IPS-18a (cell line): ENCODE results near the gene ARL14EPL.
"Not testable (repeated sequence)": the region's sequence is repeated elsewhere in the genome, so short reads cannot be mapped to it uniquely, and the experiment has no call there.

Experiments
- H3K27ac ChIP-seq: one replicate; pipeline ENCODE4 v1.5.1; 2013; ENCODE audit warnings: low read length
- H3K27me3 ChIP-seq: one replicate; pipeline ENCODE4 v1.6.1; 2013; ENCODE audit warnings: mild to moderate bottlenecking, low read length; ENCODE audit not compliant: control insufficient read depth, insufficient read depth
- H3K36me3 ChIP-seq: one replicate; pipeline ENCODE4 v1.6.1; 2013; ENCODE audit warnings: low read depth, low read length; ENCODE audit not compliant: control insufficient read depth
- H3K4me1 ChIP-seq: one replicate; pipeline ENCODE4 v1.6.1; 2013; ENCODE audit warnings: low read depth, low read length; ENCODE audit not compliant: control insufficient read depth
- H3K4me3 ChIP-seq: one replicate; pipeline ENCODE4 v1.5.1; 2013; ENCODE audit warnings: low read length
- H3K9ac ChIP-seq: one replicate; pipeline ENCODE4 v1.6.1; 2013; ENCODE audit warnings: mild to moderate bottlenecking, low read length, moderate library complexity
- H3K9me3 ChIP-seq: one replicate; pipeline ENCODE4 v1.6.1; 2013; ENCODE audit warnings: low read depth, low read length; ENCODE audit not compliant: control insufficient read depth

ARL14EPL gene

GRCh38 chr5:116058346-116058936, 26.2 kb downstream of the ARL14EPL start:
- Histone ChIP-seq H3K9ac (no peak overlapping the region), H3K27ac (no peak overlapping the region), H3K9me3 (no peaks in the 10 kb centered on the region), H3K4me1 (no peaks in the 10 kb centered on the region), H3K36me3 (no peaks in the 10 kb centered on the region), H3K4me3 (no peak overlapping the region), H3K27me3 (no peaks in the 10 kb centered on the region)

- Histone ChIP-seq H3K27me3 (no peaks in the 10 kb centered on the region), H3K9ac (no peak overlapping the region), H3K9me3 (no peaks in the 10 kb centered on the region), H3K4me3 (no peak overlapping the region), H3K4me1 (no peaks in the 10 kb centered on the region), H3K27ac (no peak overlapping the region), H3K36me3 (no peaks in the 10 kb centered on the region)
These were observed 30.1 kb downstream of the ARL14EPL start for GRCh38 chr5:116062352-116062751.

- Histone ChIP-seq H3K4me3 (no peak overlapping the region), H3K4me1 (no peaks in the 10 kb centered on the region)
These were observed 31.7 kb downstream of the ARL14EPL start for GRCh38 chr5:116063950-116064349.

GRCh38 chr5:116068028-116068632, 35.9 kb downstream of the ARL14EPL start:
- Histone ChIP-seq H3K27ac (no peak overlapping the region), H3K9ac (no peak overlapping the region), H3K27me3 (no peaks in the 10 kb centered on the region)

More at GRCh38 chr5:116063950-116064349, 31.7 kb downstream of the ARL14EPL start:
- Histone ChIP-seq H3K9me3 (no peaks in the 10 kb centered on the region), H3K9ac (no peak overlapping the region), H3K36me3 (no peaks in the 10 kb centered on the region), H3K27me3 (no peaks in the 10 kb centered on the region), H3K27ac (no peak overlapping the region)

GRCh38 chr5:116071211-116071610, 38.9 kb downstream of the ARL14EPL start:
- Histone ChIP-seq H3K9ac (no peak overlapping the region), H3K4me1 (no peaks in the 10 kb centered on the region), H3K36me3 (no peaks in the 10 kb centered on the region), H3K27me3 (no peaks in the 10 kb centered on the region), H3K9me3 (no peaks in the 10 kb centered on the region), H3K4me3 (no peak overlapping the region), H3K27ac (no peak overlapping the region)

More at GRCh38 chr5:116068028-116068632, 35.9 kb downstream of the ARL14EPL start:
- H3K4me3 ChIP-seq = no peak overlapping the region
- no peaks in the 10 kb centered on the region for H3K9me3 ChIP-seq
- no peaks in the 10 kb centered on the region for H3K4me1 ChIP-seq
- H3K36me3 ChIP-seq = no peaks in the 10 kb centered on the region

GRCh38 chr5:116075191-116075831, 43.0 kb downstream of the ARL14EPL start:
- H3K27ac ChIP-seq = no peak overlapping the region
- no peak overlapping the region for H3K9ac ChIP-seq

GRCh38 chr5:116076496-116076895, 44.2 kb downstream of the ARL14EPL start:
- Histone ChIP-seq H3K27me3 (no peaks in the 10 kb centered on the region), H3K27ac (no peak overlapping the region), H3K36me3 (no peaks in the 10 kb centered on the region), H3K9ac (no peak overlapping the region), H3K4me1 (no peaks in the 10 kb centered on the region), H3K4me3 (no peak overlapping the region), H3K9me3 (no peaks in the 10 kb centered on the region)

More at GRCh38 chr5:116075191-116075831, 43.0 kb downstream of the ARL14EPL start:
- Histone ChIP-seq H3K4me1 (no peaks in the 10 kb centered on the region), H3K36me3 (no peaks in the 10 kb centered on the region), H3K9me3 (no peaks in the 10 kb centered on the region), H3K4me3 (no peak overlapping the region), H3K27me3 (no peaks in the 10 kb centered on the region)

GRCh38 chr5:116078199-116078598, 45.9 kb downstream of the ARL14EPL start:
- no peaks in the 10 kb centered on the region for H3K36me3 ChIP-seq
- no peaks in the 10 kb centered on the region for H3K4me1 ChIP-seq
- no peak overlapping the region for H3K4me3 ChIP-seq
- no peaks in the 10 kb centered on the region for H3K9me3 ChIP-seq
- no peak overlapping the region for H3K27ac ChIP-seq
- H3K27me3 ChIP-seq = no peaks in the 10 kb centered on the region
- H3K9ac ChIP-seq = no peak overlapping the region

GRCh38 chr5:116084287-116084691, 52.0 kb downstream of the ARL14EPL start:
- Histone ChIP-seq H3K27me3 (no peaks in the 10 kb centered on the region), H3K27ac (peak overlapping the region; percentile 19), H3K4me1 (peaks cover 5% of the 10 kb centered on the region), H3K36me3 (no peaks in the 10 kb centered on the region), H3K4me3 (peak overlapping the region; percentile 73), H3K9me3 (no peaks in the 10 kb centered on the region), H3K9ac (peak overlapping the region; percentile 54)

- H3K36me3 ChIP-seq = no peaks in the 10 kb centered on the region
- H3K9ac ChIP-seq = peak within 1 kb of the TSS; percentile 54
- H3K27ac ChIP-seq = peak within 1 kb of the TSS; percentile 19
- no peaks in the 10 kb centered on the region for H3K9me3 ChIP-seq
- peaks cover 5% of the 10 kb centered on the region for H3K4me1 ChIP-seq
- peak within 1 kb of the TSS; percentile 73 for H3K4me3 ChIP-seq
- H3K27me3 ChIP-seq = no peaks in the 10 kb centered on the region
These were observed 52.8 kb downstream of the ARL14EPL start, which contains the start of gene COMMD10 for GRCh38 chr5:116084871-116085715. TSS of gene COMMD10 (plus strand) at chr5:116085025.

GRCh38 chr5:116086309-116086708, 54.0 kb downstream of the ARL14EPL start:
- H3K4me3 ChIP-seq, H3K27ac ChIP-seq, H3K27me3 ChIP-seq, H3K36me3 ChIP-seq, H3K9me3 ChIP-seq, H3K9ac ChIP-seq, H3K4me1 ChIP-seq: not testable (repeated sequence)
